Muscle layer of duodenum (tissue), 2 donors: Measurements from ENCODE around the gene KIR3DL3.
"Not testable (repeated sequence)": the region's sequence is repeated elsewhere in the genome, so short reads cannot be mapped to it uniquely, and the experiment has no call there.

ENCODE experiments used
- H3K27ac ChIP-seq: one replicate; pipeline ENCODE4 v1.7.0; 2013; ENCODE audit warnings: mild to moderate bottlenecking, low read length
- H3K27me3 ChIP-seq: one replicate; pipeline ENCODE4 v1.7.0; 2013; ENCODE audit warnings: low read depth, mild to moderate bottlenecking, control low read depth, low read length
- H3K36me3 ChIP-seq, 2 donors: one replicate each; pipeline ENCODE4 v1.7.0; 2013; ENCODE audit warnings: low read length in 2 of 2, control low read depth in 1 of 2, mild to moderate bottlenecking in 1 of 2; ENCODE audit not compliant: insufficient read depth in 2 of 2, control insufficient read depth in 1 of 2
- H3K4me1 ChIP-seq, 2 donors: one replicate each; pipeline ENCODE4 v1.7.0; 2013; ENCODE audit warnings: low read length in 2 of 2, mild to moderate bottlenecking in 2 of 2, control low read depth in 1 of 2, moderate library complexity in 1 of 2; ENCODE audit not compliant: insufficient read depth in 2 of 2, control insufficient read depth in 1 of 2
- H3K4me3 ChIP-seq, 2 donors: one replicate each; pipeline ENCODE4 v1.7.0; 2013; ENCODE audit warnings: low read length in 2 of 2, low read depth in 1 of 2, mild to moderate bottlenecking in 1 of 2
- H3K9me3 ChIP-seq, 2 donors: one replicate each; pipeline ENCODE4 v1.7.0; 2013; ENCODE audit warnings: low read length in 2 of 2, control low read depth in 1 of 2, mild to moderate bottlenecking in 1 of 2; ENCODE audit not compliant: control insufficient read depth in 1 of 2
- donor health status: healthy.

The KIR3DL3 gene

DNA sequence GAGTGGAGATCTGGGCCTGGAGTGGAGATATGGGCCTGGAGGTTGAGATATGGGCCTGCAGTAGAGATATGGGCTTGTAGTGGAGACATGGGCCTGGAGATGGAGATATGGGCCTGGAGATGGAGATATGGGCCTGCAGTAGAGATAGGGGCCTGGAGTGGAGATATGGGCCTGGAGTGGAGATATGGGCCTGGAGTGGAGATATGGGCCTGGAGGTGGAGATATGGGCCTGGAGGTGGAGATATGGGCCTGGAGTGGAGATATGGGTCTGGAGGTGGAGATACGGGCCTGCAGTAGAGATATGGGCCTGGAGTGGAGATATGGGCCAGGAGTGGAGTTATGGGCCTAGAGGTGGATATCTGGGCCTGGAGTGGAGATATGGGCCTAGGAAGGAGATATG, 14.5 kb downstream of the KIR3DL3 start:
- H3K27ac ChIP-seq: no peak overlapping the region
- no peaks in the 10 kb centered on the region for H3K36me3 ChIP-seq
- no peaks in the 10 kb centered on the region for H3K27me3 ChIP-seq
- no peaks in the 10 kb centered on the region for H3K4me1 ChIP-seq
- peaks cover 0 to 4% of the 10 kb centered on the region in 2 donors for H3K9me3 ChIP-seq
- H3K4me3 ChIP-seq: no peak overlapping the region

DNA sequence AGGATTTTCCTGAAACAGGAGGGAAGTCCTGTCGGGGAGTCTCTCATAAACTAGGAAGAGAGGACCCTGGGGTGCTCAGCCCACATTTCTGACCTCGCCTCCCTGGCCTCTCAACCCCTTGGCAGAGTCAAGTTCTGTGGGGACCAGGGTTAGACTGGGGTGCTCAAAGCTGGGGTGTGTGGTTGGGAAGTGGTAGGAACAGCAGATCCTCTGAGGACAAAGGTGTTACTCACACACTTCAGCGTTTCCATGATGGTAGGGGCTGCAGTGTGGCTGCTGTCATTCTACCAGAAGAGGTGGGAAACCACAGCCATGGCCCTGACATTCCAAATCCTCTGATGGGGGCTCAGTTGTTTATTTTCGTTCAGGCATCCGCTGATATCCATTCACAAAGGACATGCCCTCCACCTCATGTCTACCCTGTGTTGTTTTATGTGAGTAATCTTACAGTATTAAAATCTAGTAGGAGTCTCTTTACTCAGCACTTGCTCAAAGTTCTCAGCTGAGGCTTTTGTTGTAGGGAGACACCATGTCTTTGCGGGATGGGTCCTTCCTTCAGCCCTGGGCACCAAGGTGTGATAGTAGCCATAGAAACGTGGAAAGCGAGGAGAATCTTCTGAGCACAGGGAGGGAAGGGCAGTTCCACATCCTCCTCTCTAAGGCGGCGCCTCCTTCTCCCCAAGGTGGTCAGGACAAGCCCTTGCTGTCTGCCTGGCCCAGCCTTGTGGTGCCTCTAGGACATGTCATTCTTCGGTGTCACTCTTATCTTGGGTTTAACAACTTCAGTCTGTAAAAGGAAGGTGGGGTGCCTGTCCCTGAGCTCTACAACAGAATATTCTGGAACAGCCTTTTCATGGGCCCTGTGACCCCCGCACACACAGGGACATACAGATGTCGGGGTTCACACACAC, 15.6 kb downstream of the KIR3DL3 start:
- Histone ChIP-seq H3K27me3 (no peaks in the 10 kb centered on the region), H3K4me3 (no peak overlapping the region)

DNA sequence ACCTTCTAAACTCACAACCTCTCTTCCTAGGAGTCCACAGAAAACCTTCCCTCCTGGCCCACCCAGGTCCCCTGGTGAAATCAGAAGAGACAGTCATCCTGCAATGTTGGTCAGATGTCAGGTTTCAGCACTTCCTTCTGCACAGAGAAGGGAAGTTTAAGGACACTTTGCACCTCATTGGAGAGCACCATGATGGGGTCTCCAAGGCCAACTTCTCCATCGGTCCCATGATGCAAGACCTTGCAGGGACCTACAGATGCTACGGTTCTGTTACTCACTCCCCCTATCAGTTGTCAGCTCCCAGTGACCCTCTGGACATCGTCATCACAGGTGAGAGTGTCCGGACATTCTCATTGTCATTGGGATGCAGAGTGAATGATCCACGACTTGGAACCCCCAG, 17.7 kb downstream of the KIR3DL3 start:
- H3K36me3 ChIP-seq, H3K27ac ChIP-seq, H3K4me1 ChIP-seq, H3K27me3 ChIP-seq, H3K9me3 ChIP-seq, H3K4me3 ChIP-seq: not testable (repeated sequence)

More for the DNA sequence above, 15.6 kb downstream of the KIR3DL3 start:
- Histone ChIP-seq H3K9me3 (peaks cover 0 to 2% of the 10 kb centered on the region in 2 donors), H3K4me1 (no peaks in the 10 kb centered on the region), H3K27ac (no peak overlapping the region), H3K36me3 (no peaks in the 10 kb centered on the region)

DNA sequence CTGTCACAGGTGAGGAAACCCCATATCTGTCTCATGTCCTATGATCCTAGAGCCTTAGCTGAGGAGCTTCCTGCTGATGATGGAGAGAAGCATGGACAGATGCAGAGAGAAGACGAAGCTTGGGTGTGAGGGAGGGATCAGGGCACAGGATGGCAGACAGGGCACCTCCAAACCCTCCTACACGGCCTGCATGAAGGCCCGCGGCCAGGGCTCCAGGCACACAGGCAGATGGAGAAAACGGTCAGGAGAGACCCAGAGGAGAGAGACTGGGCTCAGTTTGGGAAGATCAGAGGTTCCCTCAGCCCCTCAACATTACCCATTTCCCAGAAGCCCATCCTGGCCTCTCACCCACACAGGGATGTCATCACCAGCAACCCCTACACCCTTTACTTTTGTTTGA, 19.8 kb downstream of the KIR3DL3 start:
- H3K9me3 ChIP-seq, H3K27me3 ChIP-seq, H3K36me3 ChIP-seq, H3K4me3 ChIP-seq, H3K27ac ChIP-seq, H3K4me1 ChIP-seq: not testable (repeated sequence)

DNA sequence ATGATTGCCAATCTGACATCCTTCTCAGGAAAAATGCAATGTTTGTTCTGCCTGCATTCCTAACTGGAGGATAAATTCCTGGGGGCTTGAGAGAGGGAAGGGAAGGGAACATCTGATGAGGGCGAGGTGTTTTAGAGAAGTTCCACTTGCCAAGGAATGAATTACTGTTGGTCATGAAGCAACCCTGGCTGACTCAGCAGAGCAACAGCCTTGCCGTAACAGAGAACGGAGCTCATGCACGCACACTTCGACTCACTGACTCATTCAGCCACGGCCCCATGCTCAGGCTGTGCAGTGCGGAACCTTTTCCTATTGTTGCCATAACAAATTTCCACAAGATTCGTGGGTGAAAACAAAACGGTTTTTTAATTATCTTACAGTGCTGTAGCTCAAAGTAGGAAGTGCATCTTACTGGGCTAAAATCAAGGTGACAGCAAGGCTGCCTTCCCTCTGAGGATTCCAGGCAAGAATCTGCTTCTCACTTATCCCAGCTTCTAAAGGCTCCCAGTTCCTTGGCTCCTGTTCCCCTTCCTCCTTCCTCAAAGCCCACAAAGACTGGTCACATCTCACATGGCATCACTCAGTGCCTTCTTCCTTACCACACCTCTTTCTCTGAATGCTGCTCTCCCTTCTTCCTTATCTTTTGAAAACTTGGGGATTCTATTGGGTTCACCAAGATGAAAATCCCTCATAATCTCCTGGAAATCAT, 23.5 kb downstream of the KIR3DL3 start:
- H3K4me3 ChIP-seq, H3K27me3 ChIP-seq, H3K36me3 ChIP-seq, H3K9me3 ChIP-seq, H3K27ac ChIP-seq, H3K4me1 ChIP-seq: not testable (repeated sequence)

DNA sequence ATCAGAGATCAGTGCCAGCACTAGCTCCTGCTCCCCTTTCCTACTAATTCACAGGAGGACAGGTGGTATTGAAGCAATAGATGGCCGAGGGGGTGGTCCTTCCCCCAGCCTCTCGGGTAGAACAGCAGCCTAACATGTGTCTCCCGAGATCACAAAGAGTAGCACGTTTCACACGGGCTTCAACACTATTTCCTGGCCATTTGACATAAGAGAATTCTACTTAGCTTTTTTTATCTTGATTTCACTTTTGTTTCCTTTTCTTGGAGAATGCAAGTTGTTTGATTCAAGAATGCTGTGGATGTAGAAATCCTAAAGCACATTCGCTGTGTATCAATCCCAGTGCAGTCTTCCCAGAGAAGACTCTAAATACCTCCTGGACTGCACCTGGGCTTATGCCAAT, 26.0 kb downstream of the KIR3DL3 start:
- not testable (repeated sequence) for H3K9me3 ChIP-seq, H3K4me3 ChIP-seq, H3K36me3 ChIP-seq, H3K4me1 ChIP-seq, H3K27ac ChIP-seq, H3K27me3 ChIP-seq

DNA sequence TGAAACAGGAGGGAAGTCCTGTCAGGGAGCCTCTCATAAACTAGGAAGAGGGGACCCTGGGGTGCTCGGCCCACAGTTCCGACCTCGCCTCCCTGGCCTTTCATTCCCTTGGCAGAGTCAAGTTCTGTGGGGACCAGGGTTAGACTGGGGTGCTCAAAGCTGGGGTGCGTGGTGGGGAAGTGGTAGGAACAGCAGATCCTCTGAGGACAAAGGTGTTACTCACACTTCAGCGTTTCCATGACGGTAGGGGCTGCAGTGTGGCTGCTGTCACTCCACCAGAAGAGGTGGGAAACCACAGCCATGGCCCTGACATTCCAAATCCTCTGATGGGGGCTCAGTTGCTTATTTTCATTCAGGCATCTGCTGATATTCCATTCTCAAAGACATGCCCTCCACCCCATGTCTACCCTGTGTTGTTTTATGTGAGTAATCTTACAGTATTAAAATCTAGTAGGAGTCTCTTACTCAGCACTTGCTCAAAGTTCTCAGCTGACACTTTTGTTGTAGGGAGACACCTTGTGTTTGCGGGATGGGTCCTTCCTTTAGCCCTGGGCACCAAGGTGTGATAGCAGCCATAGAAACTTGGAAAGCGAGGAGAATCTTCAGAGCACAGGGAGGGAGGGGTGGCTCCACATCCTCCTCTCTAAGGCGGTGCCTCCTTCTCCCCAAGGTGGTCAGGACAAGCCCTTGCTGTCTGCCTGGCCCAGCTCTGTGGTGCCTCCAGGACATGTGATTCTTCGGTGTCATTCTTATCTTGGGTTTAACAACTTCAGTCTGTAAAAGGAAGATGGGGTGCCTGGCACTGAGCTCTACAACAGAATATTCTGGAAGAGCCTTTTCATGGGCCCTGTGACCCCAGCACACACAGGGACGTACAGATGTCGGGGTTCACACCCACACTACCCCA, 32.2 kb downstream of the KIR3DL3 start:
- not testable (repeated sequence) for H3K4me1 ChIP-seq, H3K36me3 ChIP-seq, H3K27me3 ChIP-seq, H3K9me3 ChIP-seq, H3K27ac ChIP-seq, H3K4me3 ChIP-seq

DNA sequence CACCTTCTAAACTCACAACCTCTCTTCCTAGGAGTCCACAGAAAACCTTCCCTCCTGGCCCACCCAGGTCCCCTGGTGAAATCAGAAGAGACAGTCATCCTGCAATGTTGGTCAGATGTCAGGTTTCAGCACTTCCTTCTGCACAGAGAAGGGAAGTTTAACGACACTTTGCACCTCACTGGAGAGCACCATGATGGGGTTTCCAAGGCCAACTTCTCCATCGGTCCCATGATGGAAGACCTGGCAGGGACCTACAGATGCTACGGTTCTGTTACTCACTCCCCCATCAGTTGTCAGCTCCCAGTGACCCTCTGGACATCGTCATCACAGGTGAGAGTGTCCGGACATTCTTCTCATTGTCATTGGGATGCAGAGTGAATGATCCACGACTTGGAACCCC, 34.3 kb downstream of the KIR3DL3 start:
- not testable (repeated sequence) for H3K4me3 ChIP-seq, H3K9me3 ChIP-seq, H3K27ac ChIP-seq, H3K36me3 ChIP-seq, H3K4me1 ChIP-seq, H3K27me3 ChIP-seq

DNA sequence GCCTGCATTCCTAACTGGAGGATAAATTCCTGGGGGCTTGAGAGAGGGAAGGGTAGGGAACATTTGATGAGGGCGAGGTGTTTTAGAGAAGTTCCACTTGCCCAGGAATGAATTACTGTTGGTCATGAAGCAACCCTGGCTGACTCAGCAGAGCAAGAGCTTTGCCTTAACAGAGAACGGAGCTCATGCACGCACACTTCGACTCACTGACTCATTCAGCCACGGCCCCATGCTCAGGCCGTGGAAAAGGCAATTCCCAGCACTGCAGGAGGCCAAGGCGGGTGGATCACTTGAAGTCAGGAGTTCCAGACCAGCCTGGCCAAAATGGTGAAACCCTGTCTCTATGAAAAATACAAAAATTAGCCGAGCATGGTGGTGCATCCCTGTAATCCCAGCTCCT, 40.0 kb downstream of the KIR3DL3 start:
- H3K27me3 ChIP-seq, H3K27ac ChIP-seq, H3K36me3 ChIP-seq, H3K4me1 ChIP-seq, H3K4me3 ChIP-seq, H3K9me3 ChIP-seq: not testable (repeated sequence)

DNA sequence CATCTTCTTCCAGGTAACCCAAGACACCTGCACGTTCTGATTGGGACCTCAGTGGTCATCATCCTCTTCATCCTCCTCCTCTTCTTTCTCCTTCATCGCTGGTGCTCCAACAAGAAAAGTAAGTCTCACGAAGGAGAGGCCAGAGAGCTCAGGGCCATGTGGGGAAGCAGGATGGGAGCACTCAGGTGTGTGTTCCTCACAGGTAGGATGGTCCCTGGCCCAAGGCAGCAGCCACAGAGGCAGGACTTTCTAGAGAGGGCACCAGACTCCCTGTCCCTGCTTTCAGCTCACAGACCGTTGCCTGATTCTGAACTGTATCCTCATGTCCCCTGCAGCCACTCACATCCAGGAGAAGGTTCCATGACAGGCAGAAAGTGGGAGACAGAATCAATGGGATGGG, 42.2 kb downstream of the KIR3DL3 start:
- H3K27ac ChIP-seq, H3K27me3 ChIP-seq, H3K4me1 ChIP-seq, H3K36me3 ChIP-seq, H3K4me3 ChIP-seq, H3K9me3 ChIP-seq: not testable (repeated sequence)

DNA sequence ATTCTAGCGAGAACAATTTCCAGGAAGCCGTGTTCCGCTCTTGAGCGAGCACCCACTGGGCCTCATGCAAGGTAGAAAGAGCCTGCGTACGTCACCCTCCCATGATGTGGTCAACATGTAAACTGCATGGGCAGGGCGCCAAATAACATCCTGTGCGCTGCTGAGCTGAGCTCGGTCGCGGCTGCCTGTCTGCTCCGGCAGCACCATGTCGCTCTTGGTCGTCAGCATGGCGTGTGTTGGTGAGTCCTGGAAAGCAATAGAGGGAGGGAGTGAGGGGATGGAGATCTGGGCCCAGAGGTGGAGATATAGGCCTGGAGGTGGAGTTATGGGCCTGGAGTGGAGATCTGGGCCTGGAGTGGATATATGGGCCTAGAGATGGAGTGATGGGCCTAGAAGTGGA, 45.4 kb downstream of the KIR3DL3 start, which contains the start of gene KIR2DL1:
Gene KIR2DL1 (plus strand): TSS at position 148 of the 400 bp plus-strand sequence. CDS start 58 bp downstream, at position 206.
- not testable (repeated sequence) for H3K36me3 ChIP-seq, H3K27me3 ChIP-seq, H3K9me3 ChIP-seq, H3K4me3 ChIP-seq, H3K27ac ChIP-seq, H3K4me1 ChIP-seq
